ENCODE data around the gene HPCAL1.

DNA sequence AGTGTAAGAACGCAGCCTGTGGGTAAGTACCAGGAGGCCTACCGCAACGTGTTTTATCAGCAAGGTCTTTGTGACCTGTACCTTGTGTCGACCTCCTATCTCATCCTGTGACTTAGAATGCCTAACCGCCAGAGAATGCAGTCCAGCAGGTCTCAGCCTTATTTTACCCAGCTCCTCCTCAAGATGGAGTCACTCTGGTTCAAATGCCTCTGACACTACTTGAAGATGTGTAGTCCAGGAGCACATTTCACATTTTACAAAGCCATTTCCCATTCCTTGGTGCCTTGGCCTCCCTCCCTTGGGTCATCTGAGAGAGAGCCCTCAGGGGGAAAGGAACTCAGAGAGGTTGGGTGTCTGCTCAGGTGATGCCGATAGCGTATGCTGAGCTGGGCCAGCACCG lies 6.6 kb upstream of the HPCAL1 start:
- TF ChIP-seq, protein P1, sequence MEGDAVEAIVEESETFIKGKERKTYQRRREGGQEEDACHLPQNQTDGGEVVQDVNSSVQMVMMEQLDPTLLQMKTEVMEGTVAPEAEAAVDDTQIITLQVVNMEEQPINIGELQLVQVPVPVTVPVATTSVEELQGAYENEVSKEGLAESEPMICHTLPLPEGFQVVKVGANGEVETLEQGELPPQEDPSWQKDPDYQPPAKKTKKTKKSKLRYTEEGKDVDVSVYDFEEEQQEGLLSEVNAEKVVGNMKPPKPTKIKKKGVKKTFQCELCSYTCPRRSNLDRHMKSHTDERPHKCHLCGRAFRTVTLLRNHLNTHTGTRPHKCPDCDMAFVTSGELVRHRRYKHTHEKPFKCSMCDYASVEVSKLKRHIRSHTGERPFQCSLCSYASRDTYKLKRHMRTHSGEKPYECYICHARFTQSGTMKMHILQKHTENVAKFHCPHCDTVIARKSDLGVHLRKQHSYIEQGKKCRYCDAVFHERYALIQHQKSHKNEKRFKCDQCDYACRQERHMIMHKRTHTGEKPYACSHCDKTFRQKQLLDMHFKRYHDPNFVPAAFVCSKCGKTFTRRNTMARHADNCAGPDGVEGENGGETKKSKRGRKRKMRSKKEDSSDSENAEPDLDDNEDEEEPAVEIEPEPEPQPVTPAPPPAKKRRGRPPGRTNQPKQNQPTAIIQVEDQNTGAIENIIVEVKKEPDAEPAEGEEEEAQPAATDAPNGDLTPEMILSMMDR (IDR thresholded peaks at IDR 0.05), result no peak
- TF ChIP-seq POLR2AphosphoS5 (IDR thresholded peaks at IDR 0.05), result no peak
- no peak for TF ChIP-seq POLR2A (IDR thresholded peaks at IDR 0.05)

All from prostate gland (tissue), 2 donors.